Lower lobe of right lung (tissue), 2 donors: ENCODE data around the gene CDK6. TPM values are rescaled to one million over a fixed set of nuclear protein-coding genes. Genes with fewer than 3 reads are reported as not detected.

ENCODE experiments used
- ATAC-seq, 2 donors: fragments of 200-7000 bp; cut with Tn5 transposase; one replicate each; pipeline ENCODE4 v1.9.1; 2020 to 2022; ENCODE audit warnings: mild to moderate bottlenecking in 2 of 2, moderate library complexity in 2 of 2
- DNase-seq: peaks from one replicate; pipeline ENCODE4 v3.0.0-alpha.2; 2020
- H3K27ac ChIP-seq: fragments of 200-600 bp; one replicate; pipeline ENCODE4 v1.8.0; 2022
- H3K27me3 ChIP-seq: fragments of 200-600 bp; one replicate; pipeline ENCODE4 v1.8.0; 2022; ENCODE audit warnings: low read depth
- H3K36me3 ChIP-seq: fragments of 200-600 bp; one replicate; pipeline ENCODE4 v1.8.0; 2022; ENCODE audit warnings: mild to moderate bottlenecking
- H3K4me1 ChIP-seq: fragments of 200-600 bp; one replicate; pipeline ENCODE4 v1.8.0; 2022
- H3K4me3 ChIP-seq: fragments of 200-600 bp; one replicate; pipeline ENCODE4 v1.8.0; 2022; ENCODE audit warnings: mild to moderate bottlenecking
- H3K9me3 ChIP-seq: fragments of 200-600 bp; one replicate; pipeline ENCODE4 v1.8.0; 2022
- intact Hi-C: fragments of 100-400 bp; cut with DNase I; formaldehyde crosslinking; loops from one replicate; pipeline ENCODE4 v1.11.0; 2022
- total RNA-seq: library from RNA; stranded (reverse); fragmentation: NEBNext Ultra II Directional; extraction: Animal tissue kit (Norgen Biotek cat#: 25700); gene quantifications from one replicate; pipeline ENCODE4 v1.2.1, GENCODE V29; 2021
- TF ChIP-seq, protein P1 (sequence below): fragments of 200-600 bp; IDR thresholded peaks from one replicate; pipeline ENCODE4 v1.8.0; 2022; ENCODE audit warnings: antibody characterized with exemption, mild to moderate bottlenecking
- donor health status: DM: no; HTN: yes; CAD: no; lungs with severe emphysema.

Gene CDK6
- total RNA-seq, 1 donor from 2014 or later: 21.7 TPM

DNA sequence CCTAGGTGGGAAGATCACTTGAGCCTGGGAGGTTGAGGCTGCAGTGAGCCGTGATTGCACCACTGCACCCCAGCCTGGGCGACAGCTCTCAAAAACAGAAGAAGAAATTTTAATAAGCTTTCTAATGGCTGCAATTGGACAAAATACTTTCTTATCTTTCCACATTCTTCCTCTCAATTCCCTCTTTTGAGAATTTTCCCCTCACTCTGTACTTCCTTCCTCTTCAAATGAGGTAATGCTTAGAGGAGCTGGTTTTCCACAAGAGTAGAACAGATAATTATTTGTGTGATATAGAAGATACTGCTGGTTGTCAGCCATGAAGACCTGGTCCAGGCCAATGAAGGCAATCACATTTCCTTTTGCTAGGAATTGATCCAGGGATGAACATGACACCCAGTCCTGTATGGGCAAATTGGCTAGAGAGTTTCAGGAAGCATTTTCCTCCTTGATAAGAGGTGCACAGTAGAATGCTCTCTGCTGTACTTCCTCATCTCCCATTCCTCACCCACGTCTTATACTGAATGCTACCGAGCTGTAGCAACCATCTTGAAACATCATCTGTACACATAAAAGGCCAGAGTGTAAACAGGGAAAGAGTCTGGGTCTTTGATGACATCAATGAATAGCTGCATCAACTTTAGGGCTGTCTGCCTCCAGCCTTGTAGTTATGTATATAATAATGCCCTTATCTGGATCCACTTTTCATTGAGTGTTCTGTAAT is 103.9 kb downstream of the CDK6 start:
- Histone ChIP-seq H3K9me3 (no peaks in the 10 kb centered on the region), H3K36me3 (no peaks in the 10 kb centered on the region), H3K27me3 (no peaks in the 10 kb centered on the region), H3K4me3 (no peak overlapping the region), H3K4me1 (peaks cover 6% of the 10 kb centered on the region), H3K27ac (no peak overlapping the region)
- TF ChIP-seq, protein P1, sequence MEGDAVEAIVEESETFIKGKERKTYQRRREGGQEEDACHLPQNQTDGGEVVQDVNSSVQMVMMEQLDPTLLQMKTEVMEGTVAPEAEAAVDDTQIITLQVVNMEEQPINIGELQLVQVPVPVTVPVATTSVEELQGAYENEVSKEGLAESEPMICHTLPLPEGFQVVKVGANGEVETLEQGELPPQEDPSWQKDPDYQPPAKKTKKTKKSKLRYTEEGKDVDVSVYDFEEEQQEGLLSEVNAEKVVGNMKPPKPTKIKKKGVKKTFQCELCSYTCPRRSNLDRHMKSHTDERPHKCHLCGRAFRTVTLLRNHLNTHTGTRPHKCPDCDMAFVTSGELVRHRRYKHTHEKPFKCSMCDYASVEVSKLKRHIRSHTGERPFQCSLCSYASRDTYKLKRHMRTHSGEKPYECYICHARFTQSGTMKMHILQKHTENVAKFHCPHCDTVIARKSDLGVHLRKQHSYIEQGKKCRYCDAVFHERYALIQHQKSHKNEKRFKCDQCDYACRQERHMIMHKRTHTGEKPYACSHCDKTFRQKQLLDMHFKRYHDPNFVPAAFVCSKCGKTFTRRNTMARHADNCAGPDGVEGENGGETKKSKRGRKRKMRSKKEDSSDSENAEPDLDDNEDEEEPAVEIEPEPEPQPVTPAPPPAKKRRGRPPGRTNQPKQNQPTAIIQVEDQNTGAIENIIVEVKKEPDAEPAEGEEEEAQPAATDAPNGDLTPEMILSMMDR: no peak
- intact Hi-C loops: no loop called here
- DNase-seq (no peak), ATAC-seq (peak; percentile 11 to 46)

DNA sequence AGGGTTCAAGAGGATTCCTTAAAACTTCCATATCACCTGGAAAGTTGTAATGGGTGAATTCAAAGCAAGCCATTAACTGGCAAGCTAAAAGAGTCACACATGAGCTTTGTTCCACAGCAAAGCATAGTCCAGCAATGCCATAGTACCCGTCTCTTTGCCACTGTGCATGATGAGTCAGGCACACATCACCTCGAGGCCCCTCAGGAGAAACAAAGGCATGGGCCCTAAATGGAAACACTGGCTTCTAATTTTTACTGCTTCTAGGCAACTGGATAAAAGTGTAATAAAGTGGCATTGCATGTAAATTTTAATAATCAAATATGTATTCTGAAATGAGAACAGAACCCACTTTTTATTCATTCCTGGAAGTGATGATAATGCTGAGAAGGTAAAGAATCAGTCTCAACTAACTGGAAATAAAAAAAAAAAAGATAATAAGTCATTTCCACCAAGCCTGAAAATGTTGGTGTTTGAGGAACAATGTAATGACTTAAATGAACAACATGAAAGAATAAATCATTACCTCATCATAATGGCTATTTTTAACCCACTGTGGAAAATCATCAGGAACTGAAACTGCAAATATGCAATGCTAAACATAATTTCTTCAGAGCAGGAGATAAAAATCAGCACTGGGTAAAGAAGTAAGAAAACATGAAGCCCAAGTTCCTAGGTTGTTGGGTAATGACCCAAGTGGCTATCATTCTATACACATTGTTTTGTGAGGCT is 104.9 kb downstream of the CDK6 start:
- no peak for DNase-seq
- H3K27me3 ChIP-seq: no peaks in the 10 kb centered on the region
- no peak overlapping the region for H3K4me3 ChIP-seq
- H3K9me3 ChIP-seq: no peaks in the 10 kb centered on the region
- TF ChIP-seq, protein P1: no peak
- ATAC-seq: peak; percentile 66 to 72
- no peak overlapping the region for H3K27ac ChIP-seq
- no peaks in the 10 kb centered on the region for H3K36me3 ChIP-seq
- intact Hi-C loops: no loop called here
- peaks cover 6% of the 10 kb centered on the region for H3K4me1 ChIP-seq

DNA sequence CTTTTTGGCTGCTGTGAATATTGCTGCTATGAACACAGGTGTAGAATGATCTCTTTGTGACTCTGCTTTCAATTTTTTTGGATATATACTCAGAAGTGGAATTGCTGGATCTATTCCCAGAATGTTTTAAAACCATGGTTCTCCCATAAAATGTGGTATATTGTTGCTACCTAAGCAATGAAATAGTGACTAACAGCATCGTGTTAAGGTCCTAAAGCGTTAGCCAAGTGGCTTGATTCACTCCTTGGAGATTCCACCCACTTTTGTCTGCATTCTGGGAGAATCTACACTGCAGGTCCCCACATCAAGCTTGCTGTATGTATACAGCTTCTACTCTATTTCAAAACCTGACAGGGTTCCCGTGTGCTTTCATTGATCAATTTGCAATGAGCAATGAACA is 105.6 kb downstream of the CDK6 start:
- H3K27ac ChIP-seq: no peak overlapping the region
- no peaks in the 10 kb centered on the region for H3K27me3 ChIP-seq
- no peak for ATAC-seq
- no peaks in the 10 kb centered on the region for H3K9me3 ChIP-seq
- no peak overlapping the region for H3K4me3 ChIP-seq
- intact Hi-C loops: no loop called here
- TF ChIP-seq, protein P1: no peak
- DNase-seq: no peak
- H3K36me3 ChIP-seq: no peaks in the 10 kb centered on the region
- peaks cover 6% of the 10 kb centered on the region for H3K4me1 ChIP-seq

DNA sequence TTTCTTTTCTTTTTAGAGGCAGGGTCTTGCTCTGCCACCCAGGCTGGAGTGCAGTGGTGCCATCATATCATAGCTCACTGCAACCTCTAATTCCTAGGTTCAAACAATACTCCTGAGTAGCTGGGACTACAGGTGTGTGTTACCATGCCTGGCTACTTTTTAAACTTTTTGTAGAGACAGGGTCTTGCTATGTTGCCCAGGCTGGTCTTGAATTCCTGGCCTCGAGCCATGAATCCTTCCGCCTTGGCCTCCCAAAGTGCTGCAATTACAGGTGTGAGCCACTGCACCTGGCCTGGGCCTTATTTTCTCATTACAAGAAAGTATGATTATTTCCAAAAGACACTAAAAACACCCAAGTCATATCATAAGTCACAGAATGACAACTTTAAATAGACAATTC is 106.6 kb downstream of the CDK6 start:
- intact Hi-C loops: no loop called here
- no peaks in the 10 kb centered on the region for H3K9me3 ChIP-seq
- no peaks in the 10 kb centered on the region for H3K27me3 ChIP-seq
- no peak overlapping the region for H3K4me3 ChIP-seq
- TF ChIP-seq, protein P1: no peak
- no peak overlapping the region for H3K27ac ChIP-seq
- no peak for DNase-seq
- no peak for ATAC-seq
- H3K36me3 ChIP-seq: peaks cover 9% of the 10 kb centered on the region
- H3K4me1 ChIP-seq: peaks cover 6% of the 10 kb centered on the region

DNA sequence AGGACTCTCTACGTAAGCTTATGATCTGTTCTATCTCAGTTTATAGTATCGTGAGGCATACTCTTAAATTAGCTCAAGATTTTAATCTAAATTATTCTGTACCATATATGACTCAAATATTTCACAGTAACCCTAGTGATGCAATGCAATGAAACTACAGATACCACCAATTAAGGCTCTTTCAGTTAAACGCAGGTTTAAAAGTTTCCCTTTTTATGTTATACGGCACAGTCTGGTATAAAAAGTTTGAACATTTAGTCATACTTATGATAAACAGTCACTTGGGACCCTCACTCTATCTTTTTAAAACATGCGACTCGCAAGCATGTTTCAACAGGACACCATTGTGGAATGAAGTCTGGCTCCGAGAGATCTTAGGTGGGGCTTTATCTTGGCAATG is 107.2 kb downstream of the CDK6 start:
- no peak for ATAC-seq
- Histone ChIP-seq H3K27ac (no peak overlapping the region), H3K36me3 (peaks cover 9% of the 10 kb centered on the region), H3K4me3 (no peak overlapping the region), H3K9me3 (no peaks in the 10 kb centered on the region), H3K27me3 (no peaks in the 10 kb centered on the region), H3K4me1 (peaks cover 10% of the 10 kb centered on the region)
- TF ChIP-seq, protein P1: no peak
- intact Hi-C loops: no loop called here
- DNase-seq: no peak
